Endothelial cell (in vitro differentiated cells): Measurements from ENCODE around the gene DNAH9. TPM values are rescaled to one million over a fixed set of nuclear protein-coding genes. Genes with fewer than 3 reads are reported as not detected.

Experiments used
- DNase-seq: peaks from one replicate; pipeline ENCODE4 v3.0.0; 2021; ENCODE audit warnings: low spot score
- H3K27ac Mint-ChIP-seq: one replicate; pipeline ENCODE4 v1.8.0; 2021; ENCODE audit warnings: mixed read lengths, inconsistent platforms; ENCODE audit not compliant: unreplicated experiment
- H3K27me3 Mint-ChIP-seq: one replicate; pipeline ENCODE4 v1.8.0; 2021; ENCODE audit warnings: mild to moderate bottlenecking, moderate library complexity, mixed read lengths, inconsistent platforms; ENCODE audit not compliant: unreplicated experiment
- H3K36me3 Mint-ChIP-seq: one replicate; pipeline ENCODE4 v1.8.0; 2021; ENCODE audit warnings: mild to moderate bottlenecking, low read depth, mixed read lengths, inconsistent platforms; ENCODE audit not compliant: unreplicated experiment
- H3K4me1 Mint-ChIP-seq: one replicate; pipeline ENCODE4 v1.8.0; 2021; ENCODE audit warnings: mild to moderate bottlenecking, mixed read lengths, inconsistent platforms; ENCODE audit not compliant: unreplicated experiment
- H3K4me3 Mint-ChIP-seq: one replicate; pipeline ENCODE4 v1.8.0; 2021; ENCODE audit warnings: mild to moderate bottlenecking, mixed read lengths, inconsistent platforms; ENCODE audit not compliant: unreplicated experiment
- H3K9me3 Mint-ChIP-seq: one replicate; pipeline ENCODE4 v1.8.0; 2021; ENCODE audit warnings: mixed read lengths, inconsistent platforms; ENCODE audit not compliant: unreplicated experiment
- CTCF ChIP-seq: fragments of 200-600 bp; sonication (generic); IDR thresholded peaks from one replicate; pipeline ENCODE4 v1.5.0; 2021; ENCODE audit warnings: antibody characterized with exemption; ENCODE audit not compliant: unreplicated experiment
- total RNA-seq: library from RNA; stranded (reverse); fragmentation: NEBNext Ultra II Directional; extraction: Animal tissue kit (Norgen Biotek cat#: 25700); gene quantifications from one replicate; pipeline ENCODE4 v1.2.1, GENCODE V29; 2021; ENCODE audit not compliant: unreplicated experiment

The DNAH9 gene
- total RNA-seq, 1 donor from 2014 or later, result not detected

GRCh38 chr17:11580677-11581076, 17.6 kb upstream of the DNAH9 start:
- H3K27ac Mint-ChIP-seq, result no peak overlapping the region
- H3K4me1 Mint-ChIP-seq, result no peaks in the 10 kb centered on the region
- peaks cover 12% of the 10 kb centered on the region for H3K36me3 Mint-ChIP-seq
- peaks cover 5% of the 10 kb centered on the region for H3K27me3 Mint-ChIP-seq
- no peak for DNase-seq
- H3K9me3 Mint-ChIP-seq, result peaks cover 28% of the 10 kb centered on the region
- no peak overlapping the region for H3K4me3 Mint-ChIP-seq
- no peak for TF ChIP-seq CTCF

GRCh38 chr17:11582217-11582616, 16.1 kb upstream of the DNAH9 start:
- H3K36me3 Mint-ChIP-seq, result peaks cover 12% of the 10 kb centered on the region
- H3K27me3 Mint-ChIP-seq, result peaks cover 5% of the 10 kb centered on the region
- no peak overlapping the region for H3K27ac Mint-ChIP-seq
- no peak for DNase-seq
- no peak for TF ChIP-seq CTCF
- peaks cover 28% of the 10 kb centered on the region for H3K9me3 Mint-ChIP-seq
- no peak overlapping the region for H3K4me3 Mint-ChIP-seq
- H3K4me1 Mint-ChIP-seq, result no peaks in the 10 kb centered on the region

GRCh38 chr17:11583306-11583992, 14.8 kb upstream of the DNAH9 start:
- no peak for TF ChIP-seq CTCF
- Mint-ChIP-seq H3K27ac (no peak overlapping the region), H3K36me3 (peaks cover 12% of the 10 kb centered on the region), H3K27me3 (peaks cover 5% of the 10 kb centered on the region), H3K4me3 (no peak overlapping the region), H3K4me1 (no peaks in the 10 kb centered on the region), H3K9me3 (peaks cover 28% of the 10 kb centered on the region)
- DNase-seq, result no peak

- no peaks in the 10 kb centered on the region for H3K4me1 Mint-ChIP-seq
- H3K9me3 Mint-ChIP-seq, result peaks cover 20% of the 10 kb centered on the region
- no peaks in the 10 kb centered on the region for H3K27me3 Mint-ChIP-seq
- no peak overlapping the region for H3K27ac Mint-ChIP-seq
- no peak for DNase-seq
- H3K36me3 Mint-ChIP-seq, result no peaks in the 10 kb centered on the region
- no peak for TF ChIP-seq CTCF
- no peak overlapping the region for H3K4me3 Mint-ChIP-seq
Observed at GRCh38 chr17:11589716-11590115, 8.6 kb upstream of the DNAH9 start.

- H3K4me3 Mint-ChIP-seq, result no peak overlapping the region
- H3K36me3 Mint-ChIP-seq, result no peaks in the 10 kb centered on the region
- H3K27me3 Mint-ChIP-seq, result no peaks in the 10 kb centered on the region
- TF ChIP-seq CTCF, result no peak
- H3K27ac Mint-ChIP-seq, result no peak overlapping the region
- no peaks in the 10 kb centered on the region for H3K4me1 Mint-ChIP-seq
- no peak for DNase-seq
- H3K9me3 Mint-ChIP-seq, result peaks cover 5% of the 10 kb centered on the region
Observed at GRCh38 chr17:11601661-11602060, 3.4 kb downstream of the DNAH9 start.
